GM19455 (cell line): ENCODE data around the gene PTPN7.
"Not testable (repeated sequence)": the region's sequence is repeated elsewhere in the genome, so short reads cannot be mapped to it uniquely, and the experiment has no call there.

Source experiments
- ATAC-seq: cut with Tn5 transposase; IDR thresholded peaks from one replicate; pipeline ENCODE4 v1.9.1; 2021; ENCODE audit not compliant: unreplicated experiment

Gene PTPN7

GRCh38 chr1:202160377-202160940 is at the start of gene PTPN7:
Gene PTPN7 (minus strand): TSS chr1:202160602. CDS start chr1:202159402, 1,200 bp downstream.
- ATAC-seq: peak; percentile 41

GRCh38 chr1:202208351-202208857 is 48.0 kb upstream of the PTPN7 start:
- no peak for ATAC-seq

GRCh38 chr1:202207292-202207691 is 46.9 kb upstream of the PTPN7 start:
- no peak for ATAC-seq

GRCh38 chr1:202205523-202206190 is 45.3 kb upstream of the PTPN7 start:
- ATAC-seq: no peak

- no peak for ATAC-seq
These were observed 43.7 kb upstream of the PTPN7 start for GRCh38 chr1:202204065-202204464.

GRCh38 chr1:202203238-202204039 is 43.0 kb upstream of the PTPN7 start:
- no peak for ATAC-seq

GRCh38 chr1:202202500-202203168 is 42.2 kb upstream of the PTPN7 start:
- ATAC-seq: no peak

- no peak for ATAC-seq
These were observed 41.6 kb upstream of the PTPN7 start for GRCh38 chr1:202201971-202202370.

- ATAC-seq: no peak
These were observed 40.9 kb upstream of the PTPN7 start for GRCh38 chr1:202201266-202201665.

- ATAC-seq: no peak
These were observed 40.3 kb upstream of the PTPN7 start for GRCh38 chr1:202200669-202201068.

GRCh38 chr1:202200112-202200548 is 39.7 kb upstream of the PTPN7 start:
- ATAC-seq: no peak

GRCh38 chr1:202199040-202199889 is 38.9 kb upstream of the PTPN7 start:
- no peak for ATAC-seq

- ATAC-seq: no peak
These were observed 37.9 kb upstream of the PTPN7 start for GRCh38 chr1:202198366-202198724.

- ATAC-seq: no peak
These were observed 37.4 kb upstream of the PTPN7 start for GRCh38 chr1:202197653-202198365.

GRCh38 chr1:202194328-202194648 is 33.9 kb upstream of the PTPN7 start:
- ATAC-seq: no peak

- ATAC-seq: no peak
These were observed 33.4 kb upstream of the PTPN7 start, which contains the start of gene LGR6 for GRCh38 chr1:202193614-202194327. Gene LGR6 (plus strand): TSS chr1:202193799. CDS start chr1:202193990, 191 bp downstream.

GRCh38 chr1:202192770-202193613 is 32.6 kb upstream of the PTPN7 start:
- ATAC-seq: no peak

- not testable (repeated sequence) for ATAC-seq
These were observed 31.0 kb upstream of the PTPN7 start for GRCh38 chr1:202191391-202191790.
